Measurements from ENCODE around the gene C5. TPM values are rescaled to one million over a fixed set of nuclear protein-coding genes. Genes with fewer than 3 reads are reported as not detected.

The C5 gene
- total RNA-seq, 2 donors from 2014 or later = 3.5 to 11.1 TPM

- H3K4me1 ChIP-seq (replicated peaks) = no peaks in the 10 kb centered on the region
- no peak overlapping the region for H3K27ac ChIP-seq
- intact Hi-C loops (cut with DNase I) = no loop called here
- whole genome bisulfite sequencing = 88% methylated on average over 13 of the region's 13 CpGs
- no peak for DNase-seq (ENCODE audit: low spot score)
- H3K36me3 ChIP-seq = no peaks in the 10 kb centered on the region
- H3K9me3 ChIP-seq = no peaks in the 10 kb centered on the region
- TF ChIP-seq POLR2AphosphoS5 (IDR thresholded peaks at IDR 0.05) = no peak
- H3K27me3 ChIP-seq (replicated peaks; ENCODE audit: insufficient read depth) = no peaks in the 10 kb centered on the region
- H3K4me3 ChIP-seq = no peak overlapping the region
Observed at GRCh38 chr9:120912958-120913646, 137.0 kb downstream of the C5 start.

DNA sequence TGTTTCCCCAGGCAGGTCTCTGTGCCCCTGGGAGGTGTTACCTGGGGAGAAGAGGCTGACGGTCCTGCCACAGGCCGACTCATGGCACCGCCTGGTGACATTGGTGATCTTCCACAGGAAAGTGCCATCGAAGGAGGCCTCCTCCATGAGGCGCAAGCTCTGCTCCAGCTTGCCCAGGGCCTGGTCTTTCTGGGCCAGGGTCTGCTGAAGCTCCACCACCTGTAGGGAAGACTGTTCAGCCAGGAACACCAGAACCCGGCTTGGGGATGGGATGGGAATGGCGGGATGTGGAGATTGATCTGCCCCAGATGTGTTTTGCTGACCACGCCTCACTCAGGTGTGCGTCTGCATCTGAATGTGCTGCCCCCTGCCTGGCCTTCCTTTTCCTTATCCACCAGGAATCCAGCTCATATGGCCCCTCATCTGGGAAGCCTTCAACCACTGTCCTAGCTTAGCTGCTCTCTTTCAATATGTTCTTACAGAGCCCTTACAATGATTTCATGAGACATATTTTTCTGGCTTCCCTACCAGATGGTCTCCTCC, 138.7 kb downstream of the C5 start:
- intact Hi-C loops (cut with DNase I) = no loop called here
- no peak overlapping the region for H3K4me3 ChIP-seq
- 84% methylated on average over 9 of the region's 9 CpGs for WGBS
- H3K4me1 ChIP-seq (replicated peaks) = no peaks in the 10 kb centered on the region
- H3K9me3 ChIP-seq = no peaks in the 10 kb centered on the region
- TF ChIP-seq POLR2AphosphoS5 (IDR thresholded peaks at IDR 0.05) (no peak), POLR2A (IDR thresholded peaks at IDR 0.05) (no peak)
- TF ChIP-seq, protein P1, sequence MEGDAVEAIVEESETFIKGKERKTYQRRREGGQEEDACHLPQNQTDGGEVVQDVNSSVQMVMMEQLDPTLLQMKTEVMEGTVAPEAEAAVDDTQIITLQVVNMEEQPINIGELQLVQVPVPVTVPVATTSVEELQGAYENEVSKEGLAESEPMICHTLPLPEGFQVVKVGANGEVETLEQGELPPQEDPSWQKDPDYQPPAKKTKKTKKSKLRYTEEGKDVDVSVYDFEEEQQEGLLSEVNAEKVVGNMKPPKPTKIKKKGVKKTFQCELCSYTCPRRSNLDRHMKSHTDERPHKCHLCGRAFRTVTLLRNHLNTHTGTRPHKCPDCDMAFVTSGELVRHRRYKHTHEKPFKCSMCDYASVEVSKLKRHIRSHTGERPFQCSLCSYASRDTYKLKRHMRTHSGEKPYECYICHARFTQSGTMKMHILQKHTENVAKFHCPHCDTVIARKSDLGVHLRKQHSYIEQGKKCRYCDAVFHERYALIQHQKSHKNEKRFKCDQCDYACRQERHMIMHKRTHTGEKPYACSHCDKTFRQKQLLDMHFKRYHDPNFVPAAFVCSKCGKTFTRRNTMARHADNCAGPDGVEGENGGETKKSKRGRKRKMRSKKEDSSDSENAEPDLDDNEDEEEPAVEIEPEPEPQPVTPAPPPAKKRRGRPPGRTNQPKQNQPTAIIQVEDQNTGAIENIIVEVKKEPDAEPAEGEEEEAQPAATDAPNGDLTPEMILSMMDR (IDR thresholded peaks at IDR 0.05) = no peak
- DNase-seq (ENCODE audit: low spot score) = no peak
- H3K27me3 ChIP-seq (replicated peaks; ENCODE audit: insufficient read depth) = no peaks in the 10 kb centered on the region
- no peaks in the 10 kb centered on the region for H3K36me3 ChIP-seq
- H3K27ac ChIP-seq = no peak overlapping the region

- H3K27me3 ChIP-seq (replicated peaks; ENCODE audit: insufficient read depth) = no peaks in the 10 kb centered on the region
- H3K9me3 ChIP-seq = no peaks in the 10 kb centered on the region
- no peak overlapping the region for H3K27ac ChIP-seq
- H3K4me3 ChIP-seq = no peak overlapping the region
- intact Hi-C loops (cut with DNase I) = no loop called here
- TF ChIP-seq POLR2AphosphoS5 (IDR thresholded peaks at IDR 0.05) = no peak
- no peak for TF ChIP-seq POLR2A (IDR thresholded peaks at IDR 0.05)
- TF ChIP-seq, protein P1 (IDR thresholded peaks at IDR 0.05) = no peak
- no peaks in the 10 kb centered on the region for H3K36me3 ChIP-seq
- DNase-seq (ENCODE audit: low spot score) = no peak
- H3K4me1 ChIP-seq (replicated peaks) = no peaks in the 10 kb centered on the region
- 94% methylated on average over 3 of the region's 3 CpGs for WGBS
Observed at GRCh38 chr9:120910643-120911042, 139.4 kb downstream of the C5 start.

GRCh38 chr9:120909904-120910303, 140.2 kb downstream of the C5 start:
- Histone ChIP-seq H3K27ac (no peak overlapping the region), H3K4me3 (no peak overlapping the region), H3K4me1 (replicated peaks) (no peaks in the 10 kb centered on the region), H3K36me3 (no peaks in the 10 kb centered on the region), H3K9me3 (no peaks in the 10 kb centered on the region), H3K27me3 (replicated peaks; ENCODE audit: insufficient read depth) (no peaks in the 10 kb centered on the region)
- no peak for TF ChIP-seq POLR2A (IDR thresholded peaks at IDR 0.05)
- no peak for TF ChIP-seq POLR2AphosphoS5 (IDR thresholded peaks at IDR 0.05)
- TF ChIP-seq, protein P1 (IDR thresholded peaks at IDR 0.05) = no peak
- DNase-seq (ENCODE audit: low spot score) = no peak
- 64% methylated on average over 5 of the region's 5 CpGs for WGBS
- intact Hi-C loops (cut with DNase I) = no loop called here

DNA sequence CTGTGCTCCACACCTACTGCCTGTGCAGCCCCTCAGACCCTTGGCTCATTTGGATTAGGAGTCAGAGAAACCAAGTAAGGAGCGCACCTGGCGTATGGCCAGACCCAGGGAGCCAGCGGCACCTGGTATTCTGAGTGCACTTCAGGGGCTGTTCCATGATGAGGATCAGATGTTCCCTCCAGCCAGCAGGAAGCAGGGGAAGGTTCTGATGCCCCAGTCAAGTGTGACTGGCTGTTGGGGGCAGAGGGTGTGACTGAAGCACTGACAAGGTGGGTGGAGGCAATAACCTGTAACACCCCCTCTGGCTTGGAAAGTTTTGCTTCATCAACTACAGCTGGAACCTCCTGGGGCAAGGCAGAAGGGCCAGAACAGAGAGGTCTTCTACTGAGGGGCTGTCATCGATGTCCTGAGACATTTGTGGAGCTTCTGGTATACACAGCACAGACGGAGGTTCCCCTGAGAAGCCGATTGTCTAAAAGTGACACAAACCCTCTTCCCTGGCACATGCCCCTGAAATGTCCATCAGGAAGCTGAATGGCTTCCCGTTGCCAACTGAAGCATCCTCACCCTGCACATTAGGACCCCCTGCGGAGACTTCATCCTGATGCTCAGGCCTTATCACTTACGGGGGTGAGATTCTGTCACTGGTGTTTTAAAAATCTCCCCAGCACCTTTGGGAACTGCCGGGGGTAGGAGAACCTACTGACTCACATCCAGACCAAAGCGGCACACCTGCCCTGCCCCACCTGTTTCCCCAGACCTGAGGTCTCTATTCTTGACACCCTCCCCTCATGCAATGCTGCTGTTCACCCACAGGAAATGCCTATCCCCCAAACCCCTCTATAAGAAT, 144.5 kb downstream of the C5 start:
- no peak for DNase-seq (ENCODE audit: low spot score)
- Histone ChIP-seq H3K27me3 (replicated peaks; ENCODE audit: insufficient read depth) (no peaks in the 10 kb centered on the region), H3K4me1 (replicated peaks) (no peaks in the 10 kb centered on the region), H3K4me3 (no peak overlapping the region), H3K36me3 (no peaks in the 10 kb centered on the region), H3K9me3 (no peaks in the 10 kb centered on the region), H3K27ac (no peak overlapping the region)
- intact Hi-C loops (cut with DNase I) = no loop called here
- WGBS = 86% methylated on average over 11 of the region's 11 CpGs
- TF ChIP-seq POLR2A (IDR thresholded peaks at IDR 0.05) (no peak), POLR2AphosphoS5 (IDR thresholded peaks at IDR 0.05) (no peak)
- TF ChIP-seq, protein P1 (IDR thresholded peaks at IDR 0.05) = no peak
